ENCODE data around the gene CEP112. TPM values are rescaled to one million over a fixed set of nuclear protein-coding genes. Genes with fewer than 3 reads are reported as not detected.

CEP112 gene
- total RNA-seq, 1 experiment from 2014 or later, result 5.4 TPM

- BruUV-seq (replicated peaks), result no TSS peak
These were observed 525.0 kb downstream of the CEP112 start for GRCh38 chr17:65666876-65667321.

GRCh38 chr17:65665966-65666365 is 526.0 kb downstream of the CEP112 start:
- Mint-ChIP-seq H3K9me3 (ENCODE audit: low read depth, unreplicated experiment) (peaks cover 2% of the 10 kb centered on the region), H3K4me3 (ENCODE audit: low read depth, unreplicated experiment) (no peak overlapping the region), H3K27ac (ENCODE audit: unreplicated experiment) (no peak overlapping the region), H3K4me1 (ENCODE audit: low read depth, unreplicated experiment) (no peaks in the 10 kb centered on the region), H3K27me3 (ENCODE audit: unreplicated experiment) (peaks cover 19% of the 10 kb centered on the region), H3K36me3 (ENCODE audit: insufficient read depth, unreplicated experiment) (no peaks in the 10 kb centered on the region)
- BruUV-seq (replicated peaks), result no TSS peak
- intact Hi-C loops (cut with micrococcal nuclease; ENCODE audit: unreplicated experiment), result no loop called here
- CTCF ChIA-PET, result no interaction called here
- no peak for TF ChIP-seq CTCF (IDR thresholded peaks at IDR 0.05; ENCODE audit: unreplicated experiment)
- no peak for DNase-seq

More at GRCh38 chr17:65666876-65667321, 525.0 kb downstream of the CEP112 start:
- DNase-seq, result no peak
- TF ChIP-seq CTCF (IDR thresholded peaks at IDR 0.05; ENCODE audit: unreplicated experiment), result no peak
- Mint-ChIP-seq H3K4me3 (ENCODE audit: low read depth, unreplicated experiment) (no peak overlapping the region), H3K36me3 (ENCODE audit: insufficient read depth, unreplicated experiment) (no peaks in the 10 kb centered on the region), H3K27me3 (ENCODE audit: unreplicated experiment) (peaks cover 24% of the 10 kb centered on the region), H3K4me1 (ENCODE audit: low read depth, unreplicated experiment) (no peaks in the 10 kb centered on the region), H3K9me3 (ENCODE audit: low read depth, unreplicated experiment) (peaks cover 2% of the 10 kb centered on the region), H3K27ac (ENCODE audit: unreplicated experiment) (no peak overlapping the region)
- CTCF ChIA-PET, result no interaction called here
- intact Hi-C loops (cut with micrococcal nuclease; ENCODE audit: unreplicated experiment), result no loop called here

DNA sequence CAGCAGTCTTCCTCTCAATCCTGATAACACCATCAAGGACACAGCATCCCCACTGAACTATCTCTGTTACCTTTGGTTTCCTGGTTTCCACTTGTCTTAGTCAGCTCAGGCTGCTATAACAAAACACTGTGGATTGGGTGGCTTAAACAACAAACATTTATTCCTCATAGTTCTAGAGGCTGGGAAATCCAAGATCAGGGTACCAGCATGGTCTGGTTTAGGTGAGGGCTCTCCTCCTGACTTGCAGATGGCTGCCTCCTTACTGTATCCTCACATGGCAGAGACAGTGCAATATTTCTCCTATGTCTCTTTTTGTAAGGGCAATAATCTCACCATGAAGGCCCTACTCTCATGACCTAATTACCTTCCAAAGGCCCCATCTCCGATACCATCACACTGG is 527.2 kb downstream of the CEP112 start:
- Mint-ChIP-seq H3K27ac (ENCODE audit: unreplicated experiment) (no peak overlapping the region), H3K9me3 (ENCODE audit: low read depth, unreplicated experiment) (peaks cover 5% of the 10 kb centered on the region), H3K4me3 (ENCODE audit: low read depth, unreplicated experiment) (no peak overlapping the region), H3K4me1 (ENCODE audit: low read depth, unreplicated experiment) (no peaks in the 10 kb centered on the region), H3K27me3 (ENCODE audit: unreplicated experiment) (peaks cover 28% of the 10 kb centered on the region), H3K36me3 (ENCODE audit: insufficient read depth, unreplicated experiment) (no peaks in the 10 kb centered on the region)
- TF ChIP-seq CTCF (IDR thresholded peaks at IDR 0.05; ENCODE audit: unreplicated experiment), result no peak
- no peak for DNase-seq
- CTCF ChIA-PET, result no interaction called here
- intact Hi-C loops (cut with micrococcal nuclease; ENCODE audit: unreplicated experiment), result no loop called here
- no TSS peak for BruUV-seq (replicated peaks)

DNA sequence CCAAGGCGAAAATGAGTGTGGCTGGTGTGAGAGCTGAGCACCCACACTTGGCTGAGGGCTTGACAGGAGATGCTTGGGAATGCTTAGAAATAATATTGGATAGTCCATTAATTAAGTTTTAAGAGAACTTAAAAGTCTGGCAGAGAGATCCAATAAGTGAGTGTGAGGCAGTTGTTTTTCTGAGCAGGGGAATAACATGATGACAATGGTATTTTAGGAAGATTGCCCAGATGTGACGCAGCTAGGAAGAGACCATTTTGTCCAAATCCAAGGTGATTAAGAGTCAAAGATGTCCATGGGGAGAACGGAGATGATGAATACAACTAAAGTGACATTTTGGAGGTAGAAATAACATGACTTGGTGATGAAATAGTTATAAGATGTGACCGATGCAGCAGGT is 527.7 kb downstream of the CEP112 start:
- no TSS peak for BruUV-seq (replicated peaks)
- CTCF ChIA-PET, result no interaction called here
- H3K4me1 Mint-ChIP-seq (ENCODE audit: low read depth, unreplicated experiment), result no peaks in the 10 kb centered on the region
- peaks cover 9% of the 10 kb centered on the region for H3K9me3 Mint-ChIP-seq (ENCODE audit: low read depth, unreplicated experiment)
- DNase-seq, result no peak
- peaks cover 32% of the 10 kb centered on the region for H3K27me3 Mint-ChIP-seq (ENCODE audit: unreplicated experiment)
- H3K4me3 Mint-ChIP-seq (ENCODE audit: low read depth, unreplicated experiment), result no peak overlapping the region
- intact Hi-C loops (cut with micrococcal nuclease; ENCODE audit: unreplicated experiment), result no loop called here
- H3K27ac Mint-ChIP-seq (ENCODE audit: unreplicated experiment), result no peak overlapping the region
- no peak for TF ChIP-seq CTCF (IDR thresholded peaks at IDR 0.05; ENCODE audit: unreplicated experiment)
- H3K36me3 Mint-ChIP-seq (ENCODE audit: insufficient read depth, unreplicated experiment), result no peaks in the 10 kb centered on the region

Measured in Calu3 (cell line).